K562 (cell line): Measurements from ENCODE around the gene CIAO2A. TPM values are rescaled to one million over a fixed set of nuclear protein-coding genes. Genes with fewer than 3 reads are reported as not detected.

Source experiments
- E4F1 ChIP-seq: fragments of 250-450 bp; sonication (Bioruptor Pico); IDR thresholded peaks from 2 replicates; pipeline ENCODE4 v1.5.0; 2021; ENCODE audit warnings: mild to moderate bottlenecking, borderline replicate concordance
- ELF1 ChIP-seq: fragments of 200-800 bp; sonication (Bioruptor generic); IDR thresholded peaks from 2 replicates; pipeline ENCODE4 v1.6.1; 2016; ENCODE audit warnings: missing genetic modification characterization, missing compliant biosample characterization
- GTF3C2 ChIP-seq: IDR thresholded peaks from 3 replicates; pipeline ENCODE4 v1.6.1; 2011; ENCODE audit warnings: borderline replicate concordance, mild to moderate bottlenecking, moderate library complexity; ENCODE audit not compliant: insufficient read length; ENCODE audit errors: extremely low read depth
- HDAC3 ChIP-seq: fragments of 450-650 bp; IDR thresholded peaks from 2 replicates; pipeline ENCODE4 v1.6.1; 2018; ENCODE audit warnings: borderline replicate concordance, mild to moderate bottlenecking, moderate library complexity; ENCODE audit not compliant: partially characterized antibody
- HIVEP1 ChIP-seq: fragments of 250-450 bp; sonication (Bioruptor Pico); IDR thresholded peaks from 2 replicates; pipeline ENCODE4 v1.4.0; 2020; ENCODE audit warnings: mild to moderate bottlenecking
- HOXB6 ChIP-seq: fragments of 250-450 bp; sonication (Bioruptor Pico); IDR thresholded peaks from 2 replicates; pipeline ENCODE4 v1.5.1; 2022; ENCODE audit warnings: mild to moderate bottlenecking, borderline replicate concordance
- L3MBTL2 ChIP-seq: fragments of 450-650 bp; IDR thresholded peaks from 2 replicates; pipeline ENCODE4 v1.6.1; 2016; ENCODE audit warnings: mild to moderate bottlenecking, moderate library complexity
- MIER1 ChIP-seq: fragments of 450-650 bp; IDR thresholded peaks from 2 replicates; pipeline ENCODE4 v1.6.1; 2016; ENCODE audit warnings: antibody characterized with exemption, mild to moderate bottlenecking, low read depth
- SRSF9 ChIP-seq: fragments of 200-400 bp; formaldehyde crosslinking; IDR thresholded peaks from 2 replicates; pipeline ENCODE4 v1.6.1; 2017; ENCODE audit warnings: low read depth, low read length, borderline replicate concordance
- ZBTB17 ChIP-seq: fragments of 450-650 bp; formaldehyde crosslinking; IDR thresholded peaks from 2 replicates; pipeline ENCODE4 v1.4.0; 2020; ENCODE audit warnings: mild to moderate bottlenecking
- ZBTB7A ChIP-seq: IDR thresholded peaks from 2 replicates; pipeline ENCODE4 v1.6.1; 2011; ENCODE audit warnings: low read depth, mild to moderate bottlenecking, low read length, moderate library complexity, borderline replicate concordance; ENCODE audit not compliant: control insufficient read depth
- ZNF133 ChIP-seq: fragments of 250-450 bp; sonication (Bioruptor Pico); IDR thresholded peaks from 2 replicates; pipeline ENCODE4 v1.4.0; 2020; ENCODE audit warnings: mild to moderate bottlenecking
- ZNF143 ChIP-seq: sonication (generic); formaldehyde crosslinking; IDR thresholded peaks from 2 replicates; pipeline ENCODE4 v1.9.0; 2022; ENCODE audit warnings: mild to moderate bottlenecking, missing genetic modification reagents
- ZNF239 ChIP-seq: fragments of 250-450 bp; sonication (Bioruptor Pico); IDR thresholded peaks from 2 replicates; pipeline ENCODE4 v1.4.0; 2020; ENCODE audit warnings: mild to moderate bottlenecking
- ZNF253 ChIP-seq: fragments of 250-450 bp; sonication (Bioruptor Pico); conservative IDR thresholded peaks from 2 replicates; pipeline ENCODE4 v1.6.1; 2021; ENCODE audit warnings: mild to moderate bottlenecking
- ZNF277 ChIP-seq: fragments of 250-450 bp; sonication (Bioruptor Pico); IDR thresholded peaks from 2 replicates; pipeline ENCODE4 v1.8.0; 2022; ENCODE audit warnings: inconsistent platforms, mild to moderate bottlenecking, moderate library complexity, borderline replicate concordance
- ZNF282 ChIP-seq: sonication (generic); formaldehyde crosslinking; IDR thresholded peaks from 2 replicates; pipeline ENCODE4 v1.8.1; 2023; ENCODE audit warnings: missing genetic modification reagents
- ZNF324 ChIP-seq: fragments of 250-450 bp; sonication (Bioruptor Pico); IDR thresholded peaks from 2 replicates; pipeline ENCODE4 v1.4.0; 2020; ENCODE audit warnings: mild to moderate bottlenecking
- ZNF586 ChIP-seq: fragments of 450-650 bp; formaldehyde crosslinking; conservative IDR thresholded peaks from 2 replicates; pipeline ENCODE4 v1.4.0; 2020; ENCODE audit warnings: mild to moderate bottlenecking, moderate library complexity
- ZNF76 ChIP-seq: fragments of 250-450 bp; sonication (Bioruptor Pico); IDR thresholded peaks from 2 replicates; pipeline ENCODE4 v1.4.0; 2020; ENCODE audit warnings: mild to moderate bottlenecking, moderate library complexity, borderline replicate concordance
- polyA plus RNA-seq, 8 experiments: library from polyadenylated mRNA; depleted of rRNA in 4 of 8; stranded (reverse) in 5 of 8; unstranded in 3 of 8; fragments of >200 nt; fragmentation: Nextera tagmentation in 2 of 8; fragmentation: Illumina TruSeq in 1 of 8; extraction: Ambion mirVana in 2 of 8; extraction: Trizol in 1 of 8; gene quantifications; 2 replicates each; pipeline versions ENCODE4 v1.2.1 to v1.2.3, GENCODE V29; 2011 to 2014; ENCODE audit warnings: inconsistent platforms in 1 of 8, missing spikeins in 1 of 8
- total RNA-seq, 7 experiments: library from RNA; depleted of rRNA in 6 of 7; stranded (reverse); fragments of >200 nt in 6 of 7; fragmentation: Illumina TruSeq in 2 of 7; extraction: Trizol in 2 of 7; gene quantifications; 2 replicates each; pipeline versions ENCODE4 v1.2.1 to v1.2.3, GENCODE V29; 2011 to 2021; ENCODE audit warnings: low replicate concordance in 1 of 7

Gene CIAO2A
- total and polyA plus RNA-seq, 9 of the 15 experiments (the other 6 are each of a cell fraction or from before 2014, with no cell fraction given): 161 to 429 (median 313) TPM

DNA sequence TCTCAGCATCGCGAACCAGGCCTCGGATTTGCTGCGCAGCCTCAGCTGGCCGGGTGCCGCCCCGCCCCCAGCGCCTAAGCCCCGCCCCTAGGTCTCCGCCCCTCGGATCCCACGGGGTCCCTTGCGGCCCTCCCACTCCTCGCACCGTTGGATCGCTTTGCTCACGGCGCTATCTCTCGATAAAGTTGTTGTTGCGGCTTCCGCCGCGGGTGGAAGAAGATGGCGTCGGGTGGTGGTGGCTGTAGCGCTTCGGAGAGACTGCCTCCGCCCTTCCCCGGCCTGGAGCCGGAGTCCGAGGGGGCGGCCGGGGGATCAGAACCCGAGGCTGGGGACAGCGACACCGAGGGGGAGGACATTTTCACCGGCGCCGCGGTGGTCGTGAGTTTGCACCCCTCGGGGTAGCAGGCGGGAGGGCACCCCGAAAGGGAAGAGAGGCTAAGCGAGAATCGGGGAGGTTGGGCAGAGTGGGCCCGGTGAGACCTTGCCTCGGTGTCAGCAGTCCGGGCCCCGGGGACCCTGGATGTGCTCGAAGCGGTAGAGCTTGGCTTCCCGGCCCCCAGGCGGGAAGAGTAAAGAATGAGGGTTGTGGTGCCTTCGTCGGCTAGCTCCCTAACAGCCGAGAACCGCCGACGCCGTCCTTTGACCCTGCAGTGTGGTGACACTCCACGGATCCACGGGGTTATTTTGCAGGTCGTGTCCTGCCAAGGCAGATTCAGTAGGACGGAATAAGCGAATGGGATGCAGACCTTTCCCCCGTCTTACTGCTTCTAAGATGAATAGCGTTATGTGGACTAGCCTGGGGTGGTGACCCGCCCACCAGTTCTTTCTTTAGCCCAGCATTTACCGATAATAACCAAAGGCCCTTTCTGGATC lies 2.4 kb upstream of the CIAO2A start, which contains the start of gene SNX1 (continued):
- no peak for TF ChIP-seq GTF3C2
- 0 out of 2 replicates have a peak, but pooled peaks have one; percentile 52 for TF ChIP-seq ZNF76
- no peak for TF ChIP-seq ZNF253 (CRISPR knock-in tag)
- TF ChIP-seq MIER1: peak; percentile 83
- no peak for TF ChIP-seq ZNF277 (CRISPR knock-in tag)
- no peak for TF ChIP-seq SRSF9
- TF ChIP-seq ELF1 (tag): no peak
- peak; percentile 65 for TF ChIP-seq ZNF143
- no peak for TF ChIP-seq ZNF586
- no peak for TF ChIP-seq E4F1 (CRISPR knock-in tag)
- TF ChIP-seq ZNF239 (CRISPR knock-in tag): no peak
- TF ChIP-seq ZNF324 (CRISPR knock-in tag): no peak
- no peak for TF ChIP-seq ZBTB17 (CRISPR knock-in tag)
- peak; percentile 87 for TF ChIP-seq ZBTB7A
- TF ChIP-seq HIVEP1: no peak
- no peak for TF ChIP-seq L3MBTL2
- no peak for TF ChIP-seq HDAC3
- TF ChIP-seq HOXB6 (CRISPR knock-in tag): no peak
- TF ChIP-seq ZNF282 (CRISPR knock-in tag): no peak
- no peak for TF ChIP-seq ZNF133
